Activated T-cell treated with anti-CD3 and anti-CD28 coated beads, Interleukin-2, amount 50 U/mL, for 24 hours (primary cell): ENCODE results near the gene TBCD.

Experiments used
- DNase-seq: peaks from one replicate; pipeline ENCODE4 v3.0.0-alpha.2; 2020
- H3K27ac Mint-ChIP-seq: 2 replicates; pipeline ENCODE4 v1.8.0; 2020; ENCODE audit warnings: mild to moderate bottlenecking, mixed read lengths
- H3K27me3 Mint-ChIP-seq: 2 replicates; pipeline ENCODE4 v1.8.0; 2020; ENCODE audit warnings: mixed read lengths
- H3K36me3 Mint-ChIP-seq: 2 replicates; pipeline ENCODE4 v1.8.0; 2020; ENCODE audit warnings: low read depth, mixed read lengths
- H3K4me1 Mint-ChIP-seq: 2 replicates; pipeline ENCODE4 v1.8.0; 2020; ENCODE audit warnings: low read depth, mixed read lengths
- H3K4me3 Mint-ChIP-seq: 2 replicates; pipeline ENCODE4 v1.8.0; 2020; ENCODE audit warnings: mild to moderate bottlenecking, moderate library complexity, mixed read lengths
- H3K9me3 Mint-ChIP-seq: 2 replicates; pipeline ENCODE4 v1.8.0; 2020; ENCODE audit warnings: mixed read lengths

TBCD gene

GRCh38 chr17:82920150-82920549 lies 168.3 kb downstream of the TBCD start:
- Mint-ChIP-seq H3K36me3 (peaks cover 85% of the 10 kb centered on the region), H3K27me3 (no peaks in the 10 kb centered on the region), H3K4me3 (no peak overlapping the region), H3K9me3 (no peaks in the 10 kb centered on the region), H3K27ac (no peak overlapping the region), H3K4me1 (peaks cover 13% of the 10 kb centered on the region)
- DNase-seq = no peak

- no peak for DNase-seq
- Mint-ChIP-seq H3K27me3 (no peaks in the 10 kb centered on the region), H3K4me3 (no peak overlapping the region), H3K27ac (no peak overlapping the region), H3K36me3 (peaks cover 83% of the 10 kb centered on the region), H3K4me1 (peaks cover 8% of the 10 kb centered on the region), H3K9me3 (no peaks in the 10 kb centered on the region)
Measured at GRCh38 chr17:82920715-82921114, 168.8 kb downstream of the TBCD start.

GRCh38 chr17:82921426-82921825 lies 169.6 kb downstream of the TBCD start:
- Mint-ChIP-seq H3K9me3 (no peaks in the 10 kb centered on the region), H3K4me1 (peaks cover 3% of the 10 kb centered on the region), H3K27me3 (no peaks in the 10 kb centered on the region), H3K27ac (no peak overlapping the region), H3K36me3 (peaks cover 80% of the 10 kb centered on the region), H3K4me3 (no peak overlapping the region)
- no peak for DNase-seq

GRCh38 chr17:82922646-82923045 lies 170.8 kb downstream of the TBCD start:
- Mint-ChIP-seq H3K4me3 (no peak overlapping the region), H3K36me3 (peaks cover 87% of the 10 kb centered on the region), H3K27me3 (no peaks in the 10 kb centered on the region), H3K4me1 (no peaks in the 10 kb centered on the region), H3K9me3 (no peaks in the 10 kb centered on the region), H3K27ac (no peak overlapping the region)
- no peak for DNase-seq

GRCh38 chr17:82923366-82924113 lies 171.7 kb downstream of the TBCD start:
- Mint-ChIP-seq H3K27ac (peak overlapping the region; percentile 12), H3K27me3 (no peaks in the 10 kb centered on the region), H3K9me3 (no peaks in the 10 kb centered on the region), H3K4me3 (no peak overlapping the region), H3K4me1 (no peaks in the 10 kb centered on the region), H3K36me3 (peaks cover 85% of the 10 kb centered on the region)
- DNase-seq = no peak

GRCh38 chr17:82924214-82924613 lies 172.3 kb downstream of the TBCD start:
- Mint-ChIP-seq H3K27me3 (no peaks in the 10 kb centered on the region), H3K4me1 (no peaks in the 10 kb centered on the region), H3K36me3 (peaks cover 85% of the 10 kb centered on the region), H3K27ac (no peak overlapping the region), H3K9me3 (no peaks in the 10 kb centered on the region), H3K4me3 (no peak overlapping the region)
- DNase-seq = no peak

- no peak overlapping the region for H3K4me3 Mint-ChIP-seq
- H3K36me3 Mint-ChIP-seq = peaks cover 85% of the 10 kb centered on the region
Measured at GRCh38 chr17:82924812-82925211, 172.9 kb downstream of the TBCD start.

GRCh38 chr17:82925336-82925735 lies 173.5 kb downstream of the TBCD start:
- H3K4me3 Mint-ChIP-seq = no peak overlapping the region
- H3K9me3 Mint-ChIP-seq = no peaks in the 10 kb centered on the region
- H3K27ac Mint-ChIP-seq = no peak overlapping the region
- H3K4me1 Mint-ChIP-seq = no peaks in the 10 kb centered on the region
- no peaks in the 10 kb centered on the region for H3K27me3 Mint-ChIP-seq
- no peak for DNase-seq
- H3K36me3 Mint-ChIP-seq = peaks cover 83% of the 10 kb centered on the region

More at GRCh38 chr17:82924812-82925211, 172.9 kb downstream of the TBCD start:
- no peaks in the 10 kb centered on the region for H3K27me3 Mint-ChIP-seq
- H3K27ac Mint-ChIP-seq = no peak overlapping the region
- DNase-seq = no peak
- no peaks in the 10 kb centered on the region for H3K9me3 Mint-ChIP-seq
- no peaks in the 10 kb centered on the region for H3K4me1 Mint-ChIP-seq

GRCh38 chr17:82926081-82926480 lies 174.2 kb downstream of the TBCD start:
- Mint-ChIP-seq H3K27ac (peak overlapping the region; percentile 29), H3K9me3 (no peaks in the 10 kb centered on the region), H3K4me3 (no peak overlapping the region), H3K36me3 (peaks cover 83% of the 10 kb centered on the region), H3K27me3 (no peaks in the 10 kb centered on the region), H3K4me1 (no peaks in the 10 kb centered on the region)
- DNase-seq = no peak

GRCh38 chr17:82926716-82927115 lies 174.9 kb downstream of the TBCD start:
- Mint-ChIP-seq H3K4me1 (no peaks in the 10 kb centered on the region), H3K27ac (no peak overlapping the region)

GRCh38 chr17:82927311-82927660 lies 175.4 kb downstream of the TBCD start:
- Mint-ChIP-seq H3K27me3 (no peaks in the 10 kb centered on the region), H3K27ac (no peak overlapping the region), H3K4me1 (no peaks in the 10 kb centered on the region), H3K36me3 (peaks cover 85% of the 10 kb centered on the region), H3K4me3 (no peak overlapping the region), H3K9me3 (no peaks in the 10 kb centered on the region)
- DNase-seq = no peak

More at GRCh38 chr17:82926716-82927115, 174.9 kb downstream of the TBCD start:
- peaks cover 83% of the 10 kb centered on the region for H3K36me3 Mint-ChIP-seq
- no peaks in the 10 kb centered on the region for H3K27me3 Mint-ChIP-seq
- no peak overlapping the region for H3K4me3 Mint-ChIP-seq
- no peaks in the 10 kb centered on the region for H3K9me3 Mint-ChIP-seq
- DNase-seq = no peak

GRCh38 chr17:82927661-82928601 lies 176.1 kb downstream of the TBCD start:
- H3K27me3 Mint-ChIP-seq = no peaks in the 10 kb centered on the region
- H3K4me1 Mint-ChIP-seq = no peaks in the 10 kb centered on the region
- H3K36me3 Mint-ChIP-seq = peaks cover 85% of the 10 kb centered on the region
- no peak overlapping the region for H3K27ac Mint-ChIP-seq
- no peak overlapping the region for H3K4me3 Mint-ChIP-seq
- no peak for DNase-seq
- H3K9me3 Mint-ChIP-seq = no peaks in the 10 kb centered on the region

GRCh38 chr17:82929011-82929622 lies 177.3 kb downstream of the TBCD start:
- H3K27ac Mint-ChIP-seq = no peak overlapping the region
- H3K4me1 Mint-ChIP-seq = no peaks in the 10 kb centered on the region
- no peaks in the 10 kb centered on the region for H3K9me3 Mint-ChIP-seq
- no peak overlapping the region for H3K4me3 Mint-ChIP-seq
- DNase-seq = no peak
- H3K27me3 Mint-ChIP-seq = no peaks in the 10 kb centered on the region
- H3K36me3 Mint-ChIP-seq = peaks cover 85% of the 10 kb centered on the region

- H3K4me1 Mint-ChIP-seq = no peaks in the 10 kb centered on the region
- no peak overlapping the region for H3K4me3 Mint-ChIP-seq
- H3K27ac Mint-ChIP-seq = no peak overlapping the region
- no peaks in the 10 kb centered on the region for H3K27me3 Mint-ChIP-seq
- H3K36me3 Mint-ChIP-seq = peaks cover 83% of the 10 kb centered on the region
- no peak for DNase-seq
- no peaks in the 10 kb centered on the region for H3K9me3 Mint-ChIP-seq
Measured at GRCh38 chr17:82929676-82930042, 177.8 kb downstream of the TBCD start.
